ENCODE measurements around the gene PRR14L.

The PRR14L gene

DNA sequence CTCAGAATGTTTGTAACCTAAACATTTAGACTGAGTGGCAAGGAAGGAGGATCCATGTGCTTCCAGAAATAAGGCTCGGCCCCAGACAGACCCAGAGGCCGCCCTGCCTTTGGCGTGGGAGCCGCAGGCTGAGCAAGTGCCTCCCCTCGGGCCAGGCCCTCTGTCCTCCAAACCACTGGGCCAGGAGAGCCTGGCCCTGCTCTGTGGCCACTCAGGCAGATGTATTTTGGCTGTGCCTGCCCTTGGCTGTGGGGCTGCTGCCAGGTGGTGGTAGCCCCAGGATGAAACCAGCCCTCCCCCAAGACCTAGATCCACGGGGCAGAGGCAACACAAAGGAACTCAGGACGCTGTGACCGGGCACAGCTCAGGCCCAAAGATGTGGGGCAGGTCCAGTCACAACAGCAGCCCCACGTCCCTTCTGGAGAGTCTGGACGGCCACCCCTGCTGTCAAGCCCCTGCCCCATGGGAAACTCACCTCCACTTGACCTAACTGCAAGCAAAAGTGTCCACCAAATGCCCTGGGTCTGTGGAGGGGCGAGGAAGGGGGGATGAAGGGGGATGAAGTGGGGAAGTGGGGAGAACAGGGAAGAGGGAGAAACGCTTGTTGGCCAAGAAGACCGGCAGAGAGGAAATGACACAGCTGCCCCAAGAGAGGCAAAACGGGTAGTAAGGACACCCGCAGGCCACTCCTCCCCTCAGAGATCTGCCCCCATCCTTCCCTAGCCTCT, 111.9 kb downstream of the PRR14L start:
- DNase-seq = no peak

DNA sequence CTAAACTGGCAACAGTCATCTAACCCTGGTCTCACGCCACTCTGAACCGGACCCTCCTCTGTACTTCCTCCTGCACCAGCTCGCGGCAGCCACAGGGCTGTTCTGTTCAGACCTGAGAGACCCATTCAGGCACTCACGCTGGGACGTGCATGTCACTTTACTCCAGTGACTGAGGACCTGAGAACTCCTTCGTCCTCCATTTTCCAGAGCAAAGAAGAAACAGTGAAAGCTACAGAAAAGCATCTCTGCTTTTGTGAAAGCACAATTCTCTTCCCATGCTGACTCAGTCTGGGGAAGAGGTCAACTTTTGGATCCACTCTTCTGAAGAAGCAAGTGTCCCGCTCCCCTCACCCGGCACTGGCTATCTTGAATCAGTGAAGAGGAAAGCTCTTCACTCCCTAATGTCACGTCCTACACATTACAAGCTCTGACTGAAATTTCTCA, 112.5 kb downstream of the PRR14L start:
- DNase-seq = no peak

DNA sequence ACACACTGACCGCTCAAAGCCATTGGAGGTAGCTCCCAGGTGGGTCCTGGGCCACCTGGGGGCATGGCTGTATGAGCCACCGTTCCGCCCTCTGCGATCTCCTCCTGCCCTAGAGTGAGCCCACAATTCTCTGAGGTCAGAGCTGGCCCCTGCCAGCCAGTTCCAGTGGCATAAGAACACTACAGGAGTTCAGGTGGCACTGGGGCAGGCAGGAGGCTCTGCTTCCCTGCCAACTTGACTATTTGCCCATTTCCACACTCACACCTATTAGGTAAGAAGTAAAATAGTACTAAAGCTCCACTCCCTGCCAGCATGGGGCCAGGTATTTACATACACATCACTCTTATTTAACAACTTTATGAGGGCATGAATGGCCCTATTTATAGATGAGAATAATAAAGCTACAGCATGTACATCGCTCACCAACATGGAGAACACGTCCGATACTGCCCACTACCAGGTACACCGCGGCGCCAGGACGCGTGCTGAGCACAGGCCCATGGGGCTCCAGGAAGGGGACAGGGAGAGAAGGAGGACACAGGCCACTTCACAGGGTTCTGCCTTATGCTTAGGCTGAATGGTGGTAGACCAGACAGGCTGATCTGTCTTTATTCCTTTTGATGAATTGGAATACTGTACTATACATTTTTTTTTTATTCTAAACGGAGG, 114.2 kb downstream of the PRR14L start:
- DNase-seq = no peak

DNA sequence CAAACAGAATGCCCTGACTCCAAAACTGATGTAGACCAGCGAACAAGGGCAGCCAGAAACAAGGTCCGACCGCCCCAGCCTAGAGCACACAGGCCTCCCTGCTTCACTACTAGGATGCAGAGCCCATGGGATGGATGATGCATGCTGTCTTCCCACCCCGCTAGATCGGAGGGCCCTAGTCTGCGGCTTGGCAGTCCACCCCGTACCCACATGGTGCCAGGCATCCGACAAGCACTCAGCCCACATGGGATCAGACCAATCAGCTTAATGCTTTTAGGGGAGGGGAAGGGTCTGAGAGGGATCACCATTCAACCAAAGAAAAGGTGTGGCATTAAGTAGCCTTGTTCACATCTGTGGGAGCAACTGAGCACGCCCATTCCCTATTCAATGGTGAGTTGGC, 118.5 kb downstream of the PRR14L start:
- no peak for DNase-seq

All from stimulated activated CD4-positive, alpha-beta T cell treated with anti-CD3 and anti-CD28 coated beads, Interleukin-4, amount 100 ng/mL, for 4 hours (primary cell).